HG02852 (cell line): ENCODE data around the gene NEUROD2.

Experiments used
- ATAC-seq: cut with Tn5 transposase; IDR thresholded peaks from one replicate; pipeline ENCODE4 v1.9.1; 2021; ENCODE audit warnings: mild to moderate bottlenecking, moderate library complexity; ENCODE audit not compliant: unreplicated experiment

The NEUROD2 gene

DNA sequence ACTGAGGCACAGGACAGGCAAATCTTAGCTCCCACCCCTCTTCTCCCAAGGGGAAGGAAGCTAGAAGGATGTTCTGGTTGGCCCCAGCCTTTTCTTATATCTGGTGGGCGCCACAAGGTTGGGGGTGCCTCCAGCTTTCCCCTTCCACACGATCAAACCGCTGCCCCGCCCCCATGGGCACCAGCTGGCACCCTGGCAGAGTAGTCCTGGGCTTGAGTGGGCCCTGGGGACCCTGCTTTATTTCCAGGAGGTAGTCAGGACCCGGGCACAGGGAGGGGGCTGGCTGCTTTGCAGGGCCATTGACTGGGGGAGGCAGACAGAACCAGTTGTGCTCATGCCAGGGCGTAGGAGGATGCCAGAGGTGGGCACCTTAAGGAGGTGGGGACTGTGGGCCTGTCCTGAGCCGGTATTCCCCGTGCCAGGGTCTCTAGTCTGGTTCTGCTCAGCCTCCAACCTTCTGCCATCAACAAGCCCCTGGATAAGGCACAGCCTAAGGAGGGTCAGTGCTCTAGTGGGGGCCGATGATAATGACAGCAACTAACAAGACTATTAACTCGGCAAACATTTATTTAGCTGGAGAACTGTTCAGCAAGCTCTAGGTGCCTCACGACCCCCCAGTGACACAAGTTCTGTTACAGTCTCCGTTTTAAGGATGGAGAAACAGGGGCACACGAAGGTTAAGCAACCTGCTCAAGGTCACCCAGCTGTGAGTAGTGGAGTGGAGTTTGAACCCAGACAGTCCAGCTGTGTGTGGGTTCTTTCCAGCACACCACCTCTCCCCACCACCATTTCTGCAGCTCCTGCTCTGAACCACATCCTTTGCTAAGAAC, 11.5 kb upstream of the NEUROD2 start:
- ATAC-seq, result no peak

GRCh38 chr17:39618246-39618913, 10.7 kb upstream of the NEUROD2 start:
- no peak for ATAC-seq

DNA sequence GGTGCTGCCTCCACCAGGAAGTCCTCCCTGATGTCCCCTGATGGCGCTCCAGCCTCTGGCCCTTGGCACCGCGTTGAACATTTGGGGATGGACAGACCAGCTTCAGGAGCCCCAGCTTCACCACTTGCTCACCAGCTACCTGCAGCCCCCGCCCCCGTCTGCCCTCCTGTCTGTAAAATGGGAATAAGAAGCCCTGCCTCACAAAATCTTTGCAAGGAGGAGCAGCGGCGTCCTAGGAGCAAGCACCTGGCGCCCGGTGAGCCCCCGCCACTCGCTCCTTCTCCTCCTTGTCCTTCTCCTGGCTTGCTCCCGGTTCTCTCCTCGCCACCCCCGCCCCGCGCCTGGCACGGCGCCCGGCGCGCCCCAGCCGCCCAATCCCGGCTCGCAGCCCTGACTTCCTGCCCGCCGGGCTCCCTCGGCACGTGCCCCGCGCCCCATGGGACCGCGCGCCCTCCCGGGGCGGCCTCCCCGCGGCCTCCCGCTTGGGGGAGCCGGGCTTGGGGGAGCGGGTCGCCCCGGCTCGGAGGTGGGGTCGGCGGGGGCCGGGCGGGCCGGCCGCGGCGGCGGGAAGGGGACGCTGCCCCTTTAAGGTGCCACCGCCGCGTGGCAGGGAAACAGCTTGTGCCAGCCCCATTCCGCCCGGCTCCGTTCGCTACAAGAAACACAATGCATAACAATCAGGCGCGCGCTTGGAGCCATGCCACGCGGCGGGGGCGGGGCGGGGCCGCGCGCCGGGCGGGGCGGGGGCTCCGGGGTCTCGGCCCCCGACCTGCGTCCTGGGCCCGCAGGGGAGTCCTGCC, 9.9 kb upstream of the NEUROD2 start:
- no peak for ATAC-seq

GRCh38 chr17:39617100-39617445, 9.4 kb upstream of the NEUROD2 start:
- no peak for ATAC-seq

GRCh38 chr17:39615434-39615833, 7.7 kb upstream of the NEUROD2 start:
- no peak for ATAC-seq

GRCh38 chr17:39614545-39615157, 6.9 kb upstream of the NEUROD2 start:
- ATAC-seq, result no peak

GRCh38 chr17:39612935-39613464, 5.3 kb upstream of the NEUROD2 start:
- no peak for ATAC-seq

GRCh38 chr17:39612291-39612894, 4.7 kb upstream of the NEUROD2 start:
- ATAC-seq, result no peak

DNA sequence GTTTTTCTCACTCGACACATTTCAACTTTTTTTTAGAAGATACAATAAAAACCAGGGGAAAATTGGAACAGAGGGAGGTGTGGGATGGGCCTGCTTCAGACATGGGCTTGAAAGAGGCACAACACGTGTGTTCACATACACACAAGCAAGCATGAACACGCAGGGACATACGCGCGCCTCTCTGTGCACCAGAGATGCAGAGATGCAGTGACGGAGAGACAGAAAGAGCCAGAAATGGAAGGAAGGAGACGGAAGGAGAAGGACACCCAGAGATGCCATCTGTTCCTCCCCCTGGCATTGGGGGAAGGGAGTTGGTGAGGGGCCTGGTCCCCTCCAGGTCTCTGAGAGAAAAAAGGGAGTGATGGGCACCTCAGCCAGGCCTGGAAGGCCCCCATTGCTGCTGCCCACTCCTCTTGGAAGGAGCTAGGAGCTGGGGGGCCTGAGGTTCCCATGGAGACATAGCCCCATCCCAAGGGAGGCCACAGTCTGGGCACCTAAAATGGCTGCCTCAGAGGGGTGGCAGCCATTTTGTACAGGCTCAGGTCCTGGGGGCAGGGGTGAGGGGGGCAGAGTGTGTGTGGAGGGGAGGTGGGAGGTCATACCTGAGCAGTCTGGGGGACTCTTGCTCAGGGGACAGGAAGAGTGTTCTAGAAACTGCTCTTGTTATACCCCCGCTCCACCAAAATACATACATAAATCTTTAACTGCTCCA, 3.8 kb upstream of the NEUROD2 start:
- no peak for ATAC-seq

- no peak for ATAC-seq
Measured at GRCh38 chr17:39609416-39610025, 1.8 kb upstream of the NEUROD2 start.

DNA sequence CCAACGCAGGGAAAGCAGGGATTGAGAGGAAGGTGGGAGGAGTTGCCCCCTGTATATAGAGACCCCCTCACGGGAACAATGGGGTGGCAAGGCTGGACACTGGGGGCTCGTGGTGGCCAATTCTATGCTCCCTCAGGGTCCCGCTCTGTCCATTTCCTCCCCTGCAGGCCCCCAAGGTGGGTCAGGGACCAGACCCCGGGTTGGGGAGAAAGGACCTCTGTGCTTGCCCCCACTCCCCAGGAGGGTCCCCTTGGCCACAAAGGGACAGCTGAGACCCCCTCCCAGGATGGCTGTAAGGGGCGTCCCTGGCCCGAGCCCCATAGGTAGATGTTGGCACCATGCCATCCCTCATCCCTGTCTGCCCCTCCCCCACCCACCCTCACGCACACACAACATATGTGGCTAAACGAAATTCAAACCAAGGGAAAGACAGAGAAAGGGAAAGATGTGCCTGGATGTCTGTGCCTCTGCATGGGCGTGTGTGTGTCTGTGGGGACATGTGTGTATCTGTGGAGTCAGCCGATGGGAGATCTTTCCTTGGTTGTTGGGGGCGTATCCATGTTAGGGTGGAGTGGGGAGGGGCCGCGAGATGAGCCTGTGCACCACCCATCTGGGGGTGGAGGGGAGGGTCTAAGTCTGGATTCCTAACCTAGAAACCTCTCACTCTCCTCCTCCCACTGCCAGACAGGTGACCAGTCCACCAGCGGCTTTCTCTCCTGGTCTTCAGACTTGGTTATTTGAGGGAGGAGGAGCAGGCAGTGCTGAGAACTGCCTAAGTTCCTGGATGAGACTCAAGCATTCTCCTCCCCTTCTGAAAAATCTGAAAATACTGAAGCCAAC, 642 bp upstream of the NEUROD2 start:
- no peak for ATAC-seq

DNA sequence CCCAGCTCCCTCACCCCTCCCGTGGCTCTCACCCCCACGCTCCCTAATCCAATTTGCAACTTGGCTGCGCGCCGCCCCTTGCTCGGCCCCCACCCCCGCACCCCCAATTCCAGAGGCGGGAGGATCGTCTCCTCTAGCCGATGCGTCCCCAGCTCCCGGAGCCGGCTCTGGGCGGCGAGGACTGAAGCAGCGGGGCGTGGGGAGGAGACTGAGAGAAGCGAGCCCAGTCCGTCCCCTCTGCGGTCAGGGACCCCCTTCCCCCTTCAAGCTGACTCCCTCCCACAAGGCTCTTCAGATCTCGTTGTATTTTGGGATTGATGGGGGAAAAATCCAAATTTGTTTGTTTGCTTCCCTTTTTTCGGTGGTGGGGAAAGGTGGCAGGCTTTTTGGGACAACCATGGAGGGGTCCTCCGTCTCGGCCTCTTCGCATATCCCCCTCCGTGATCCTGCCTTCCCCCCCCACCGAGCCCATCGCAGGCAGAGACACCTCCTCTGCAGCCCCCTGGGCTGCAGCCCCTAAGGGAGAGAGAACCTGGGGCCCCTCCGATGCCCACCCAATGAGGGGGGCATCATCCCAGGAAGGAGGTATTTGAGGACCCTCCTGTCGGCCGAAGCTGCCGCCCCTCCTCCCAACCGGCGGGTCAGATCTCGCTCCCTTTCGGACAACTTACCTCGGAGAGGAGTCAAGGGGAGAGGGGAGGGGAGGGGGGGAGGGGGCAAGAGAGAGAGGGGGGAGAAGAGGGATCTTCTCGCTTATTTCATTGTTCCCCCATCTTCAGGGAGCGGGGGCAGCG, 466 bp downstream of the NEUROD2 start:
- ATAC-seq, result no peak

DNA sequence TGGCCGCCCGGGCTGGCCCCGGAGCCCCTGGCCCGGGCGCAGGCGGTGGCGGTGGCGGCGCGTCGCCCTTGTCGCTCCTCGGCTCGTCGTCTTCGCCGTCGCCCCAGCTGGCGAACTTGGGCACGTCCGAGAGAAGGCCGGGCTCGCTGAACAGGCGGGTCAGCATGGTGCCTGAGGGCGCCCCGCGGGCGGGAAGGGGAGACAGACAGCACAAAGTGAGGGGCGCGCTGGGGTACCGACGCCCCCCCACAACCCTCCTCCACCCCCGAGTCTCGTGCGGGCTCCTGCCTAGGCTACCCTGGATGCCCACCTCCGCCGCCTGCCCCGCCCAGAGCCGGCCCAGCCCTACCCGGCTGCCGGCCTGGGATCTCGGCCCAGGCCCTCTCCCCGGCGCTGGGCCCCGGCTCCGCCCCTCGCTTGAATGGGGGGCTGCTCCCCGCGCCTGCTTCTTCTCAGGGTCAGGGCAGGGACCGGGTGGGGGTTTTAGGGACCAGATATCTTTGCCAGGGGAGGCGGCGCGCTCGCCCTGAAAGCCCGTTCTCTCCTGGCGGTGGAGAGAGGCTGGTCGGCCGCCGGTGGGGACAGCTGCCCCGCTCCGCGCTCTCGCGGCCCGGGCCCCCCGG, 1.2 kb downstream of the NEUROD2 start:
- no peak for ATAC-seq

- ATAC-seq, result no peak
Measured at GRCh38 chr17:39605492-39606433, 2.0 kb downstream of the NEUROD2 start.

GRCh38 chr17:39604911-39605491, 2.7 kb downstream of the NEUROD2 start:
- ATAC-seq, result no peak
